Breast epithelium (tissue), 3 donors: ENCODE measurements around the gene IFNG-AS1.

Source experiments
- POLR2AphosphoS5 ChIP-seq, 3 donors: sonication (generic); formaldehyde crosslinking; IDR thresholded peaks; one replicate each; pipeline ENCODE4 v1.6.1; 2017; ENCODE audit warnings: antibody characterized with exemption in 3 of 3
- TF ChIP-seq, protein P1 (sequence below), 3 donors: fragments of 450-650 bp; IDR thresholded peaks; one replicate each; pipeline ENCODE4 v1.5.1; 2016 to 2017; ENCODE audit warnings: antibody characterized with exemption in 3 of 3, mild to moderate bottlenecking in 3 of 3, moderate library complexity in 3 of 3

DNA sequence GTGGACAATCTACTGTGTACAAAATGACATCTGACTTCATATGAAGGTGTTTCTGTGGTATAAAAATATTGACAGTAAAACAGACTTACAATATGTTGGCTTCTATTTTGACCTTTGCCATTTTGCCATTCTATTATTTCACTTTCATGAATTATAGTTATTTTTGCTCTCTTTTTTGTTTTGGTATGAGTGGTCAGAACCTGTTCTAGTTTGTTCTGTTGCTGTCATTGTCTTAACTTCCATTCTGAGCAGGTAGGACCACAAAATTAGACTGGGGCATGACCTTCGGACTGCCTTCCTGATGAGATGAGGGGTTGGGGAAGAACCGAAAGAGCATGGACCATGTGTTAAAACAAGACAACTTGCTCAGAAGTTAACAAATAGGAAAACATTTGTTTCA lies 36.5 kb upstream of the IFNG-AS1 start:
- TF ChIP-seq POLR2AphosphoS5 (IDR thresholded peaks at IDR 0.05): no peak
- TF ChIP-seq, protein P1, sequence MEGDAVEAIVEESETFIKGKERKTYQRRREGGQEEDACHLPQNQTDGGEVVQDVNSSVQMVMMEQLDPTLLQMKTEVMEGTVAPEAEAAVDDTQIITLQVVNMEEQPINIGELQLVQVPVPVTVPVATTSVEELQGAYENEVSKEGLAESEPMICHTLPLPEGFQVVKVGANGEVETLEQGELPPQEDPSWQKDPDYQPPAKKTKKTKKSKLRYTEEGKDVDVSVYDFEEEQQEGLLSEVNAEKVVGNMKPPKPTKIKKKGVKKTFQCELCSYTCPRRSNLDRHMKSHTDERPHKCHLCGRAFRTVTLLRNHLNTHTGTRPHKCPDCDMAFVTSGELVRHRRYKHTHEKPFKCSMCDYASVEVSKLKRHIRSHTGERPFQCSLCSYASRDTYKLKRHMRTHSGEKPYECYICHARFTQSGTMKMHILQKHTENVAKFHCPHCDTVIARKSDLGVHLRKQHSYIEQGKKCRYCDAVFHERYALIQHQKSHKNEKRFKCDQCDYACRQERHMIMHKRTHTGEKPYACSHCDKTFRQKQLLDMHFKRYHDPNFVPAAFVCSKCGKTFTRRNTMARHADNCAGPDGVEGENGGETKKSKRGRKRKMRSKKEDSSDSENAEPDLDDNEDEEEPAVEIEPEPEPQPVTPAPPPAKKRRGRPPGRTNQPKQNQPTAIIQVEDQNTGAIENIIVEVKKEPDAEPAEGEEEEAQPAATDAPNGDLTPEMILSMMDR (IDR thresholded peaks at IDR 0.05): no peak
